Kidney (tissue), 14 donors: ENCODE data around the gene IL1RAPL2. TPM values are rescaled to one million over a fixed set of nuclear protein-coding genes. Genes with fewer than 3 reads are reported as not detected.

Experiments
- DNase-seq, 5 donors: peaks; one replicate each; pipeline ENCODE4 v3.0.0-alpha.2; 2013 to 2020
- FAIRE-seq: peaks from 2 replicates; lab custom pipeline; 2012; peaks lifted over from hg19 to GRCh38; lab: Jason Lieb, UNC
- H3K27ac ChIP-seq, 2 donors: one replicate each; pipeline ENCODE4 v1.7.0; 2013; ENCODE audit warnings: low read depth in 2 of 2, low read length in 2 of 2, inconsistent platforms in 1 of 2
- H3K27me3 ChIP-seq: one replicate; pipeline ENCODE4 v1.7.1; 2013; ENCODE audit warnings: low read length, inconsistent platforms; ENCODE audit not compliant: control insufficient read depth, insufficient read depth
- H3K36me3 ChIP-seq, 3 donors: one replicate each; pipeline versions ENCODE4 v1.7.0 to v1.7.1; 2013; ENCODE audit warnings: low read length in 3 of 3, control low read depth in 1 of 3, inconsistent platforms in 1 of 3; ENCODE audit not compliant: insufficient read depth in 3 of 3, control insufficient read depth in 2 of 3
- H3K4me1 ChIP-seq, 3 donors: one replicate each; pipeline versions ENCODE4 v1.7.0 to v1.7.1; 2013; ENCODE audit warnings: low read length in 3 of 3, inconsistent platforms in 1 of 3, low read depth in 1 of 3; ENCODE audit not compliant: control insufficient read depth in 2 of 3, insufficient read depth in 2 of 3
- H3K4me3 ChIP-seq, 3 donors: one replicate each; pipeline versions ENCODE4 v1.7.0 to v1.8.1; 2013; ENCODE audit warnings: low read length in 3 of 3, control low read depth in 1 of 3, inconsistent platforms in 1 of 3
- H3K9ac ChIP-seq, 3 donors: one replicate each; pipeline versions ENCODE4 v1.7.0 to v1.7.1; 2013; ENCODE audit warnings: low read length in 3 of 3, control low read depth in 1 of 3, inconsistent platforms in 1 of 3
- H3K9me3 ChIP-seq, 3 donors: one replicate each; pipeline versions ENCODE4 v1.7.0 to v1.7.1; 2013; ENCODE audit warnings: low read length in 3 of 3, control low read depth in 1 of 3, inconsistent platforms in 1 of 3; ENCODE audit not compliant: control insufficient read depth in 2 of 3, insufficient read depth in 1 of 3
- CTCF ChIP-seq: IDR thresholded peaks from 3 replicates; pipeline ENCODE4 v1.5.1; 2012; ENCODE audit warnings: mild to moderate bottlenecking, moderate library complexity, borderline replicate concordance; ENCODE audit not compliant: insufficient read depth; ENCODE audit errors: extremely low read depth
- intact Hi-C: fragments of 100-400 bp; cut with DNase I; formaldehyde crosslinking; loops from one replicate; pipeline ENCODE4 v1.11.1; 2022
- polyA plus RNA-seq: library from polyadenylated mRNA; stranded (reverse); fragments of 350-450 nt; fragmentation: Illumina TruSeq; extraction: RNeasy Lipid Tissue Mini Kit (QIAGEN cat#74804); gene quantifications from one replicate; pipeline ENCODE4 v1.2.3, GENCODE V29; 2014; ENCODE audit warnings: low read depth, low replicate concordance; ENCODE audit not compliant: insufficient read depth
- total RNA-seq: library from RNA; stranded (reverse); fragmentation: NEBNext Ultra II Directional; extraction: Animal tissue kit (Norgen Biotek cat#: 25700); gene quantifications from one replicate; pipeline ENCODE4 v1.2.1, GENCODE V29; 2021
- donor health status: control.
- donor health status: control.
- donor health status: control.
- donor health status: control.
- donor health status: control.
- donor health status: DM: yes; HTN: yes; CAD: no.
- donor health status: Normal renal cell carcinoma (clear cell type).

The IL1RAPL2 gene
- total and polyA plus RNA-seq, 2 donors from 2014 or later, result 0.13 to 0.25 TPM

- TF ChIP-seq CTCF, result no peak
- H3K36me3 ChIP-seq, result no peaks in the 10 kb centered on the region
- no peaks in the 10 kb centered on the region for H3K27me3 ChIP-seq
- no peak overlapping the region for H3K4me3 ChIP-seq
- H3K9ac ChIP-seq, result no peak overlapping the region
- no peaks in the 10 kb centered on the region for H3K9me3 ChIP-seq
- DNase-seq (no peak), FAIRE-seq (no peak)
- H3K27ac ChIP-seq, result no peak overlapping the region
- intact Hi-C loops, result no loop called here
- no peaks in the 10 kb centered on the region for H3K4me1 ChIP-seq
Observed at GRCh38 chrX:105315248-105315647, 749.2 kb downstream of the IL1RAPL2 start.

- no peak overlapping the region for H3K9ac ChIP-seq
- DNase-seq (no peak), FAIRE-seq (no peak)
- no peaks in the 10 kb centered on the region for H3K4me1 ChIP-seq
- H3K9me3 ChIP-seq, result no peaks in the 10 kb centered on the region
- H3K27ac ChIP-seq, result no peak overlapping the region
- intact Hi-C loops, result no loop called here
- no peak overlapping the region for H3K4me3 ChIP-seq
- H3K27me3 ChIP-seq, result peaks cover 3% of the 10 kb centered on the region
- H3K36me3 ChIP-seq, result no peaks in the 10 kb centered on the region
- no peak for TF ChIP-seq CTCF
Observed at GRCh38 chrX:105317117-105317516, 751.1 kb downstream of the IL1RAPL2 start.

DNA sequence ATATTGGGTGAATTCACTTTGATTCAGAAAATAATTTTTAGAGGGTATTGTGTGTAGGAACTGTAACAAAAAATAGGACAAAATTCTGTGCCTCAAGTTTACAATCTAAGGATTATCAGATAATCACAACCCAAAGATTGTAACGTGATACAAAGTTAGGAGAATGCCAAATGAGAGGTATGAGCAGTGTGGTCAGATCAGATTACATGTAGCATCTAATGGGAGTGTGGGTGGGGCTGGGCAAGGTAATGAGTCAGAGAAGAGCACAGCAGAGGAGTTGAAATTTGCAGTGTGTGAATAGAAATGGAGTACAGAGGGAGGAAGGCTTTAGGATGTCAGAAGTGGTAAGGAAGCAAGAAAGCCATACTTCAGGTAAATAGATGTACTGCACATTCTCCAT is 757.9 kb downstream of the IL1RAPL2 start:
- intact Hi-C loops, result no loop called here
- Histone ChIP-seq H3K4me1 (no peaks in the 10 kb centered on the region), H3K9ac (no peak overlapping the region), H3K27me3 (peaks cover 3% of the 10 kb centered on the region), H3K9me3 (no peaks in the 10 kb centered on the region), H3K36me3 (no peaks in the 10 kb centered on the region), H3K4me3 (no peak overlapping the region), H3K27ac (no peak overlapping the region)
- TF ChIP-seq CTCF, result no peak
- DNase-seq (no peak), FAIRE-seq (no peak)

GRCh38 chrX:105328773-105329172 is 762.8 kb downstream of the IL1RAPL2 start:
- DNase-seq (no peak), FAIRE-seq (no peak)
- intact Hi-C loops, result no loop called here
- H3K27ac ChIP-seq, result no peak overlapping the region
- H3K9me3 ChIP-seq, result no peaks in the 10 kb centered on the region
- TF ChIP-seq CTCF, result no peak
- H3K9ac ChIP-seq, result no peak overlapping the region
- H3K4me1 ChIP-seq, result no peaks in the 10 kb centered on the region
- H3K36me3 ChIP-seq, result no peaks in the 10 kb centered on the region
- H3K4me3 ChIP-seq, result no peak overlapping the region
- H3K27me3 ChIP-seq, result no peaks in the 10 kb centered on the region
